Upper lobe of left lung (tissue), 4 donors: ENCODE measurements around the gene CACNB2.

Experiments
- POLR2A ChIP-seq, 4 donors: fragments of 450-650 bp; IDR thresholded peaks; one replicate each; pipeline ENCODE4 v1.5.1; 2016 to 2017; ENCODE audit warnings: antibody characterized with exemption in 4 of 4, mild to moderate bottlenecking in 2 of 4
- POLR2AphosphoS5 ChIP-seq, 2 donors: sonication (generic); formaldehyde crosslinking; IDR thresholded peaks; one replicate each; pipeline ENCODE4 v1.5.1; 2017; ENCODE audit warnings: antibody characterized with exemption in 2 of 2
- TF ChIP-seq, protein P1 (sequence below), 6 experiments: fragments of 450-650 bp in 4 of 6; fragments of 200-600 bp in 2 of 6; sonication (generic) in 2 of 6; IDR thresholded peaks; one replicate each; pipeline ENCODE4 v1.5.1; 2016 to 2019; ENCODE audit warnings: antibody characterized with exemption in 6 of 6

DNA sequence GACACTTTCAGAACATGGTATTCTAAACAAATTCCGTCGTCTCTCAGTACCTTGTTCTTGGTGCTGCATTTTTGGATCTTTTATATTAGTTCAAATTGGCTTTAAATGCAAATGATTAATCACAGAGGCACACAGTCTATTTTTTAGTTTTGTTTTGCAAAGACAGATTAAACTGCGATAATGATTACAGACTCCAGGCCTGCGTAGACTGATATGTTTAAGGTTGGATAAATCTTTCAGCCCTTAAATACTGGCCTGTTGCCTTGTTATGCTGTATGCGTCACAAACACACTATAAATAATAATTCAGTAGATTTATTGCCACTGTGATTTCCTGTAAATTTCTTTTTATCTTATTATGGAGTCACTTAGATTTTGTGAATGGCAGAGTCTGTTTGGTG is 19.3 kb downstream of the CACNB2 start:
- no peak for TF ChIP-seq POLR2AphosphoS5 (IDR thresholded peaks at IDR 0.05)
- TF ChIP-seq, protein P1, sequence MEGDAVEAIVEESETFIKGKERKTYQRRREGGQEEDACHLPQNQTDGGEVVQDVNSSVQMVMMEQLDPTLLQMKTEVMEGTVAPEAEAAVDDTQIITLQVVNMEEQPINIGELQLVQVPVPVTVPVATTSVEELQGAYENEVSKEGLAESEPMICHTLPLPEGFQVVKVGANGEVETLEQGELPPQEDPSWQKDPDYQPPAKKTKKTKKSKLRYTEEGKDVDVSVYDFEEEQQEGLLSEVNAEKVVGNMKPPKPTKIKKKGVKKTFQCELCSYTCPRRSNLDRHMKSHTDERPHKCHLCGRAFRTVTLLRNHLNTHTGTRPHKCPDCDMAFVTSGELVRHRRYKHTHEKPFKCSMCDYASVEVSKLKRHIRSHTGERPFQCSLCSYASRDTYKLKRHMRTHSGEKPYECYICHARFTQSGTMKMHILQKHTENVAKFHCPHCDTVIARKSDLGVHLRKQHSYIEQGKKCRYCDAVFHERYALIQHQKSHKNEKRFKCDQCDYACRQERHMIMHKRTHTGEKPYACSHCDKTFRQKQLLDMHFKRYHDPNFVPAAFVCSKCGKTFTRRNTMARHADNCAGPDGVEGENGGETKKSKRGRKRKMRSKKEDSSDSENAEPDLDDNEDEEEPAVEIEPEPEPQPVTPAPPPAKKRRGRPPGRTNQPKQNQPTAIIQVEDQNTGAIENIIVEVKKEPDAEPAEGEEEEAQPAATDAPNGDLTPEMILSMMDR (IDR thresholded peaks at IDR 0.05), result no peak
- TF ChIP-seq POLR2A (IDR thresholded peaks at IDR 0.05), result no peak
